SH-SY5Y (cell line): Measurements from ENCODE around the gene MYO1E.

ENCODE experiments used
- GATA2 ChIP-seq: IDR thresholded peaks from 2 replicates; pipeline ENCODE4 v1.6.1; 2011; ENCODE audit warnings: mild to moderate bottlenecking, low read depth, low read length
- GATA3 ChIP-seq: IDR thresholded peaks from 2 replicates; pipeline ENCODE4 v1.6.1; 2011; ENCODE audit warnings: low read depth, mild to moderate bottlenecking, low read length, moderate library complexity

Gene MYO1E

DNA sequence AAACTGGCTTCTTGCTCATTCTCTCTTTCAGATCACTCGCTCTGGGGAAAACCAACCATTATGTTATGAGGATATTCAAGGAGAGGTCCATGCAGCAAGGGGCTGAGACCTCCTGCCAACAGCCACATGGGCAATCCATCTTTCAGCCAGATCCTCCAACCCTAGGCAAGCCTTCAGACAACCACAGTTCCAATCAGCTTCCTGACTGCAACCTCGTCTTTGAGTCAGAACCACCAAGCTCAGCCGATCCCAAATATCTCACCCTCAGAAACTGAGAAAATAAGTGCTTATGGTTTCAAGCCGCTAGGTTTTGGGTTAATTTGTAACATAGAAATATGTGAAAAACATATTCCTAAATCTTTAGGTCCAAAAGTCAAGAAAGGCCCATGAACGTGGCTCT, 155.8 kb downstream of the MYO1E start:
- no peak for TF ChIP-seq GATA3
- TF ChIP-seq GATA2 = no peak

DNA sequence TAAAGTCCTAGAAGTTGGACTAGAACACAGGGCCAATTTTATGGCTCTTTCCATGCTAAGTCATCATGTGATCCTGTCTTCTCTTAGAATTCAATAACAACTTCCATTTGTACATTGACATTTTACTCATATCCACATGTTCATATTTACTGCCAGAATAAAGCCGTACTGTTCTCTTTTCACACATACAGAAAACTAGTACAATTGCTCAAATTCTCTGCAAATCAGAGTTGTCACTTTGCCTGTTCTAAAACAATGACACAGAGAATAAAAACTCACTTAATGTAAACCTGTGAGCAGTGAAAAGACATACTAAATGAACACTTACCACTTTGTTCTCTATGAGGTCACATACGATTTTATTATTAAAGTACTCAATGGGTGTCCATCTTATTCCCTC, 162.5 kb downstream of the MYO1E start:
- TF ChIP-seq GATA2 (no peak), GATA3 (no peak)

DNA sequence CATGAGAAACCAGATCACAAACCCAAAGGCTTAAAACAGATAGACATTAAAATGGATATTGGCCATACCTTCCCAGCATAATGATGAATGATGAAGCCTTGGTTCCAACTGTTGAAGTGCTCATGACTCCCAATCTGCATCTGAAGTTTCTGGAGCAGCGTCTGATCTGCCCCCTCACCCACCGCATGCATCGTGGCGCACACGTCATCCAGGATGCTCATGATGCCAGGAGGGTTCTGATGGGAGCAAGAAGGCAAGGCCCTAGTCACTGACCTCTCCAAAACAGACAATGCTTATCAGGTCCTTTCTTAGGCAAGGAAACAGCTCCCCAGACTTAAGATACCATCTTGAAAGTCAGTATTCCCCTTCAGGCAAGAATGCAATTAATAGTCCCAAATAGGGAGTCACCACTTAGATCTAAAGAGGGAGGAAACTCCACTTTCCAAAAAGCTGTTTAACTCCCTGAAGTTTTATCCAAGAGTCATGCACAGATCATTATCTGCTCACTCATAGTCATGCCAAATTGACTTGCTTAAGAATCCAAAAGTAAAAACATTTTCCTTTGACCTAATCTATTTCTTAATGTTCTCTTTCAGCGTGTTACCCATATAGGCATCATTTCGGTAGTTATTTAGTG, 163.9 kb downstream of the MYO1E start:
- TF ChIP-seq GATA2 (no peak), GATA3 (no peak)

DNA sequence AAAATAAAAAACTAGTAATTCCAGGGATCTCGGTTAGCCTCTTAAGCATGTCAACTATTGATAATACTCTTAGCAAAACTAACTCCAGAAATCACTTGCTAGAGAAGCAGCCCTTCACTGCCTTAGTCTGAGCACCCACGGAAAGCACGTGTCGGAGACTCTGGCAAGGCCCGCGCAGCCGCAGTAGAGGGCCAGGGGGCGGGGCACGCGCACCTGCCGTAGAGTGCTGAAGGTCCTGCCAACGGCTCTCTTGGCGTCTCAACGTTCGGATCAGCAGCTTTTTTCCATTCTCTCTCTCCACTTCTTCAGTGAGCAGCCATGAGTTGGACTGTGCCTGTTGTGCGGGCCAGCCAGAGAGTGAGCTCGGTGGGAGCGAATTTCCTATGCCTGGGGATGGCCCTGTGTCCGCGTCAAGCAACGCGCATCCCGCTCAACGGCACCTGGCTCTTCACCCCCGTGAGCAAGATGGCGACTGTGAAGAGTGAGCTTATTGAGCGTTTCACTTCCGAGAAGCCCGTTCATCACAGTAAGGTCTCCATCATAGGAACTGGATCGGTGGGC, 166.0 kb downstream of the MYO1E start, which contains the start of gene LDHAL6B:
LDHAL6B (plus strand) TSS at position 221 of the 561 bp plus-strand sequence; CDS start at position 319, 98 bp downstream.
- TF ChIP-seq GATA3 (no peak), GATA2 (no peak)

DNA sequence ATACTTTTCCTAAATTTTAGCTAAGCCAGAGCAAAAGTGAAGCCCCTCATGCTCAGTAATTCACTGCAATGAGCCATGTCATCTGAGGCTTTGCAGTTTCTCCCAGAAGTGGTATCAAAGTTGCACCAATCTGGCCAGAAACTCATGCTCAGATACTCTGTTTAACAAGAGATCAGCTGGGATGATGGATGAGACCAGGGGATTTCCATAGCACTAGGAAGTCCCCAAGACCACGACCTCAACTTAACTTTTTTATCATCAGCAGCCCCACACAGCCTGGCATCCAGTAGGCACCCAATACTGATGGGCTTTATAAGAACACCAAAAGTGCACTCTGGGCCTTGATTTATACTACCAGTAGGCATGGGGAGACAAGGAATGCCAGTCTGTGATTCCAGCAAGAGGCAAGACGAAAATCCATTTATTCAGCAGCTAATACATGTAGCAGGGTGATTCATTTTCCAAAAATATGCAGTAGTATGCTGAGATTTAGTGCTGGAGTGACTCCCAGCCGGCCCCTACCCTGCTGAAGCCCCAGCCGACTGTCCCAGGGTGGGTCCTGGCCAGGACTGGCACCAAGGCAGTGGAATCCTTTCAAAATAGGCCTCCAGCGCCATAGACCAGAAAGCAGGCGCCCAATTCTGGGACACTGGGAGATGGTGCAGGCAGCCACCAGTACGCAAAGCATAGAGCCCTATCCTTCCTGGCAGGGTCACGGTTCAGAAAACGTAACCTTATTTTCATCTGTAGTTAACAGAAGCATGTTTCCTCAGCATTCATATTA, 166.6 kb downstream of the MYO1E start:
- TF ChIP-seq GATA2 = no peak
- no peak for TF ChIP-seq GATA3

DNA sequence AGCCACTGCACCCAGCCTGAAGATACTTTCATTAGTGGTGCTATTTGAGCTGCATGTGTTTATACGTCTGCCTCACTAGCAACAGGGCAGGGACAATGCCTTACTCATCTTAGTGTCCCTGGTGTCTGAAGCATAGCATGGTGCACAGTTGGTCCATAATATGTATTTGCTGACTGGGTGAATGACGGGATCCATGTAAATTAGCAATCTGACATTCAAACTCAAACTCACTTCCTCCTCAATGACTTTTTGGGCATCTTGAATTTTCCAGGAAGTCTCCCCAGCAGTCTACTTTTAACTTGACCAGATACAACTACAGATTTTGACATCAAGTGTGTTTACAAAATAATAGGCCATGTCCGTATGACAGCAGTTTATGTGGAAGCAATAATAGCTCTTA, 169.0 kb downstream of the MYO1E start:
- TF ChIP-seq GATA3 (no peak), GATA2 (no peak)

DNA sequence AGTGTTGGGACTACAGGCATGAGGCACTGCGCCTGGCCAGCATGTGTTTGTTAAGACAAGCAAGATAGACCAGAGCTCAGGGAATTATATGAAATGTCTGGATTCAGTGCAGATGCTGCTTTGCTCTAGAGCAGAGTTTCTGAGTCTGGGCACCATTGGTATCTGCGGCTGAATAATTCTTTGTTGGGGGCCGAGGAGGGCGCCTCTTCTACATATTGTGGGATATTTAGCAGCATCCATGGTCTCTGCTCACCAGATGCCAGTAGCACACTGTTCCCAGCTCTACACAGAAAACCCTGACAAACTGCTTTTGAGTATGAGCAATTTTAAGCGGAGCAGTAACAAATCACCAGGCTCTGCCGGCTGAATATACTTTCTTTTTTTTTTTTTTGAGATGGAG, 169.7 kb downstream of the MYO1E start:
- TF ChIP-seq GATA2 (no peak), GATA3 (no peak)

DNA sequence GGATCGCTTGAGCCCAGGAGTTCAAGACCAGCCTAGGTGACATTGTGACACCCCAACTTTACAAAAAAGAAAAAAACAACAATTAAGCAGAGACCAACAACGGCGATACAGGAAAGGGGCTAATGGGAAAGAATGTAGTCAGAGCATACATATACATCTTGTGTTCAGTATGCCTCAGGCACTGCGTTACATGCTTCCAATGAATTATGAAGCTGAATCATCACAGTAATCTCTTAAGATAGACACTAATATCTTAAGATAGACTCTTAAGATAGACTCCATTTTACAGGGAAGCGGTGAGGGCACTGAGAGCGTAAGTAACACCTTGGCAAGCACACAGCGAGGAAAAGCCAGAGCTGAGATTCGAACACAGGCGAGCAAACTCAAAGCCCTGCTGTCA, 172.1 kb downstream of the MYO1E start:
- no peak for TF ChIP-seq GATA3
- TF ChIP-seq GATA2 = no peak

DNA sequence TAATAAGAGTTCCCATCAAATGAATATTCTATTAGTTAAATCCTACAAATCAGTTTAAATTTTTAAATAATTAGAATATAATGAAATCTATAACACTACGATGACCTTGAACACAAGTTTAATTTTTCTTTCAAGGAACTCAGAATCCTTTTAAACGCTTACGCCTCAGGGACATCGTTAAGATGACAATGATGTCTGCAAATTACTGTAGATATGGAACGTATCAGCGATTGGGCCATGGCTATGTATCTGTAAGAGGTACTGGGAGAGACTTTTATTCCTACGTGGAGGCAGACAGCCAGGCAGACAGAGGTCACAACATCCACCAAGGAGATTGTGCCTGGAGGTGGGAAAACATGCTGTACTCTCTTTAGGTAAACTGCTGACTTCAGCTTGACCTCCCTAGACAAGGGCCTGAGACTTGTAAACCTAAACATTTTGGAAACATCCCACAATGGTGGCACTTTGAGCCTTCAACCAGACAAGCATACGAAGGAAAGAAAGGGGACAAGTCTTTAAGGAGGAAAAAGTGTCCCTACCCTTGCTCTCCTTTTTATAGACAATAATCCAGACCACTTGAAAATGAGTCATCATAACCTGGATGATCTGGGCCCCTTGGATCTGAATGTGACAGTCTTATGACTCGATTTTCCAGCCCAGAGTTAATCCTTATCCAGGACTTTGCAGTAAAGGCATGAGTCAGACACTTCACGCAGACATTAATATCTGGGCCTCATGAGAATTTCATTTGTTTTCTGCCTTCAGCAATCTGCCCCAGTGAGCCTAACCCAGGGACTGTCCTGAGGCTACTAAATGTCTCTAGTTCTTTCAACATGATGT, 172.8 kb downstream of the MYO1E start:
- no peak for TF ChIP-seq GATA3
- TF ChIP-seq GATA2 = no peak

DNA sequence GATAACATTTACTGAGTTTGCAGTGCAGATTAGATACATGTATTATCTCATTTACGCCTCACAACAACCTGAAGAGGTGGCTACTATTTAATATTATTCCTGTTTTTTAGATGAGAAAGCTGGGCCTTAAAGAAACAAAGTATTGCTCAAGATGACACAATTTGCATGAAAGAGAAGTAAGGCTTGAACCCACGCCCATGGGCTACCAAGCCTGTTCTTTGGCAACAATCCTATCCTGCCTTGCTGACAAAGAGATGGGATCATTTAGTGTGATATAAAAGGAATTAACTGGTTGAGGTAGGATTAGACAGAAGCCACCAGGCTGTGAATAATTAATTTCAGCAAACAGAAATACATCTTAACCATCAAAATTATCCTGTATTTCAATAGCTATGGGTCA, 175.2 kb downstream of the MYO1E start:
- TF ChIP-seq GATA2 (no peak), GATA3 (no peak)

DNA sequence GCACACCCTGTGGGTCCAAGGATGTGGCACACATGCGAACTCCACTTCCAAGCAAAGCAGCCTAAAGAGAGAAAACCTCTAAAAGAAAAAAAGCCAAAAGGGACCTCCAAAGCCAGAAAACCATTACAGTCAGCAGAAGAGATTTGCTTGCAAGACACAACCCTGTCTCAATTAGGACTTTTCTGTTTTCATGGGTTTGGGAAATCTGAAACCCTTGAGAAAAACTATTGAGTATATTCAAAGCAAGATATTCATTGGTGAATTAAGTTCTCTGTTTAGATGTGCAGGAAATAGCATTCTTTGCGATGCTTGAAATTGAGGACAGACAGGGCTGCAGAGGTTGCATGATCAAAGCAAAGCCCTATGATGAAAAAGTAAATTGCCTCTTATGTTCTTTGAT, 176.3 kb downstream of the MYO1E start:
- TF ChIP-seq GATA3 (no peak), GATA2 (no peak)

DNA sequence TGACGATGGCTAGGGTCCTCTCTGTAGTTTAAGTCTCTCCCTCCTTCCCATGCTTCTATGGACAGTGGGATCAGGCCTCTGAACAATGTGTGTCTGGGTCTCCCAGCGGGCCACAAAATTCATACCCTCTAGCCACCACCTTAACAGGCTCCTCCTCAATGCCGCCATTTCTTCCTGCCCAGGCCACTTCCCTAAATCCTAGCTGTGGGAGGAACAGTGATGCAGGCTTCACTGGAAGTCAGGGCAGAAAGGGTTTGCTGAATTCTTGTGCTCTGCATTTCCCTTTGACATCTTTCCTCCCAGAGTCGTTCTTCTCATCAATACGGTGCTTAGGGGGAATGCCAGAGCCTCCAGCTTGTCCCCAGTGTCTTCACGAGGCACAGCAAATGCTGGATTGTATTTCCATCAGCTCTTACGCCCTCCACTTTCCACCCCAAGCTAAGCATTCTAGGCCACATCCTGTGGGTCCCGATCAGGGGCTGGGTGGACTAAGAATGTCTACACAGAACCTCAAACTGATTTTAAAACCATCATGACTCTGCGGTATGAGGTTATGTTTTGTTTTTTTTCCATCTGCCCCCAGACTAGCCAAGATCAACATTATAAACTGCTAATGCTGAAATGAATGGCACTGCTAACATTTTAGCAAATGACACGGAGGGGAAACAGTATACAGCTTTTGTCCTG, 177.9 kb downstream of the MYO1E start:
- no peak for TF ChIP-seq GATA2
- TF ChIP-seq GATA3 = no peak

DNA sequence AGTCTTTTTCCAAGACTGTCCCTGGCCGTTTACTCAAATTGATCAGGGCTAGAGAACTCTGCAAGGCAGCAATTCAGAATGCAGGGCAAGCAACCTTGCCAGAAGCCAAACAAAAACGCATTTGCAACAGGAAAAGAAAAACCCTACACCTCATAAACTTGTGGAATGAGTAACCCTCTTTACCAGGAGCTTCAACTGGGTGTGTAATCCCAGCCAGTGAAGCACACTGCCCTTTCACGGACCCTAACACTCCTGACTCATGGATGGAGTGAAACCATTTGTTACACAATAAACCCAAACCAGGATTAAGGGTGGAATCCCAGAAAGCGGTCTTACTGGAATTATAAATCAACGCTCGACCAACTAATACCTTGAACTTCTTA, 180.8 kb downstream of the MYO1E start:
- TF ChIP-seq GATA3 = no peak
- no peak for TF ChIP-seq GATA2

DNA sequence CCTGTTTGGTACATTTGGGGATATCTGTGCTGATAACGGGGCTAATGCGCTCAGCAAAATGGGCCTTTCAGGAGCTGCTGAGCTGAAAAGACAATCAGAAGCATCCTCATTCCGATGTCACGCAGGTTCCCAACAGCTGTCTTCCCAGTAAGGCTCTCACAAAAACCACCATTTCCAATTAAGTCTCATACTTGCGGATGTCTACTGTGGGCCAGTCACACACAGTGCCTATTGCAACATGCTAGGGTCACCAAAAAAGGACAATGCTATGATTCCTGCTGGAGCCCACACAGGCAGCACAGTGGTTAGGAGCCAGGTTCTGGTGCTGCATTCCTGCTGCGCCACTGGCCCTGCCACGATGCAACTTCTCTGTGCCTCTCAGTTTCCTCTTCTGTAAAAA, 182.4 kb downstream of the MYO1E start:
- TF ChIP-seq GATA3 (no peak), GATA2 (no peak)

DNA sequence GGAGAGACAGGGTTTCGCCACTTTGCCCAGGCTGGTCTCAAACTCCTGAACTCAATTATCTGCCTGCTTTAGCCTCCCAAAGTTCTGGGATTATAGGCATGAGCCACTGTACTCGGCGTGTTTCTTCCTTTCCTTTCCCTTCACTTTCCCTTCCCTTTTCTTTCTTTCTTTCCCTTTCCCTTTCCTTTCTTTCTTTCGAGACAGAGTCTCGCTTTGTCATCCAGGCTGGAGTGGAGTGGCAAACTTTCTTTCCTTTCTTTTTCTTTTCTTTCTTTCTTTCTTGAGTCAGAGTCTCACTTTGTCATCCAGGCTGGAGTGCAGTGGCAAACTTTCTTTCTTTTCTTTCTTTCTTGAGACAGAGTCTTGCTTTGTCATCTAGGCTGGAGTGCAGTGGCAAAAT, 183.4 kb downstream of the MYO1E start:
- TF ChIP-seq GATA2 = no peak
- no peak for TF ChIP-seq GATA3

DNA sequence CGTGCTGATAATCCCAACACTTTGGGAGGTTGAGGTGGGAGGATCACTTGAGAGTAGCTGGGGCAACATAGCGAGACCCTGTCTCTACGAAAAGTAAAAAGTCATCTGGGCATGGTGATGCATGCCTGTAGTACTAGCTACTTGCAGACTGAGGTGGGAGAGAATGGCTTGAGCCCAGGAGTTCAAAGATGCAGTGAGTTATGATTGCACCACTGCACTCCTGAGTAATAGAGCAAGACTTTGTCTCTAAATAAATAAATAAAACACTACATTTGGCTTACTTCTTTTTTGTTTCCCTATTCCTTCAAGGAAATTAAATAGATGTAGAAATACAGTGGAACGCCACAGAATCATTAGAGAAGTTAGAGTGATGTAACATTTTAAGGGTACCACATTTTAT, 186.2 kb downstream of the MYO1E start:
- TF ChIP-seq GATA2 (no peak), GATA3 (no peak)
